Erythroblast (primary cell): ENCODE data around the gene NUDT4.

ENCODE experiments used
- GATA1 ChIP-seq: IDR thresholded peaks from 2 replicates; pipeline ENCODE4 v1.6.1; 2011; ENCODE audit warnings: low read depth, mild to moderate bottlenecking, control low read depth, low read length, moderate library complexity
- POLR2A ChIP-seq: IDR thresholded peaks from 2 replicates; pipeline ENCODE4 v1.6.1; 2011; ENCODE audit warnings: mild to moderate bottlenecking, low read length

DNA sequence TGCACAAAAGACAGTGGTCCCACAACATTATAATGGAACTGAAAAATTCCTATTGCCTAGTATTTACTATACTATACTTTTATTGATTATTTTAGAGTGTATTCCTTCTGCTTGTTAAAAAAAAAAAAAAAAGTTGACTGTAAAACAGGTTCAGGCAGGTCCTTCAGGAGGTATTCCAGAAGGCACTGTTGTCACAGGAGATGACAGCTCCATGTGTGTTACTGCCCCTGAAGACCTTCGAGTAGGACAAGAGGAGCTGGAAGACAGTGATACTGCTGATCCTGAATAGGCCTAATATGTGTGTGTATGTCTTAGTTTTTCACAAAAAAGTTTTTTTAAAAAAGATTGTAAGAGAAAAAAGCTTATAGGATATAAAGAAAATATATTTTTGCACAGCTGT is 51.7 kb downstream of the NUDT4 start:
- no peak for TF ChIP-seq POLR2A
- TF ChIP-seq GATA1: no peak
